IPS-NIHi11 (cell line): Measurements from ENCODE around the gene CLIC4.
"Not testable (repeated sequence)": the region's sequence is repeated elsewhere in the genome, so short reads cannot be mapped to it uniquely, and the experiment has no call there.

Source experiments
- DNase-seq: peaks from one replicate; pipeline ENCODE4 v3.0.0; 2012; ENCODE audit warnings: mixed read lengths, low spot score

Gene CLIC4

DNA sequence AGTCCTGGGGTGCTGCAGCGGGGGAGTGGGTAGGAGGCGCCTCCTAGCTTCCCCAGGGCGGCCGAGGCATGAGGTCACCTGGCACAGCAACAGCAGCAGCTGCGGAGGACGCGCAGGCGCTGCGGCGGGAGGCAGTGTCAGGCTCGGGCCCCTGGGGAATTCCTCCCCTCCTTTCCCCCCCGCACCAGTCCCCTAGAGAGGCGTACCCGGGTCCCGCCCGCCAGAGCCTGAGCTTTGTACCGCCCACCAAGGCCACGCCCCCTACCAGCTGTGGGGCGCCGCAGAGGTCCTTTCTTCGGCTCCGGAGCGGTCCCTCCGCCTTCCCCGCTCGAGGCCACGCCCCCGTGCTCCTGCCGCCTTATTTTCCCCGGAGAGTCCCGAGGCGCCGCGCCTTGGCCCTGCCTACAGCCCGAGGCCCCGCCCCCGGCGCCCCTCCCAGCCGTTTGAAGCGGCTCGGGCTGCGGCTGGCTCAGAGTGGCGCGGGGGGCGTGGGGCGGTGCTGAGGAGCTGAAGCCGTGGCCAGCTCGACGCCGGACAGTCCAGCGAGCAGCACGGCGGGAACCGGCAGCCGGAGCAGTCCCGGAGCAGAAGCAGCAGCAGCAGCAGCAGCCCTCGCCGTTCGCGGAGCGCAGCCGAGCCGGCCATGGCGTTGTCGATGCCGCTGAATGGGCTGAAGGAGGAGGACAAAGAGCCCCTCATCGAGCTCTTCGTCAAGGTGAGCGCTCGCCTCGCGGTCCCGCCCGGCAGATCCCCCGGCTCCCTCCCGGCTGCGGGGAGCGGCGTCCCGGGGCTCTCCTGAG lies at the start of gene CLIC4:
CLIC4 (plus strand) TSS at position 537 of the 800 bp plus-strand sequence; CDS start at position 644, 107 bp downstream.
- peak; percentile 94 for DNase-seq

GRCh38 chr1:24696041-24696755 lies 49.0 kb upstream of the CLIC4 start:
- DNase-seq: no peak

GRCh38 chr1:24696756-24697330 lies 48.4 kb upstream of the CLIC4 start:
- no peak for DNase-seq

DNA sequence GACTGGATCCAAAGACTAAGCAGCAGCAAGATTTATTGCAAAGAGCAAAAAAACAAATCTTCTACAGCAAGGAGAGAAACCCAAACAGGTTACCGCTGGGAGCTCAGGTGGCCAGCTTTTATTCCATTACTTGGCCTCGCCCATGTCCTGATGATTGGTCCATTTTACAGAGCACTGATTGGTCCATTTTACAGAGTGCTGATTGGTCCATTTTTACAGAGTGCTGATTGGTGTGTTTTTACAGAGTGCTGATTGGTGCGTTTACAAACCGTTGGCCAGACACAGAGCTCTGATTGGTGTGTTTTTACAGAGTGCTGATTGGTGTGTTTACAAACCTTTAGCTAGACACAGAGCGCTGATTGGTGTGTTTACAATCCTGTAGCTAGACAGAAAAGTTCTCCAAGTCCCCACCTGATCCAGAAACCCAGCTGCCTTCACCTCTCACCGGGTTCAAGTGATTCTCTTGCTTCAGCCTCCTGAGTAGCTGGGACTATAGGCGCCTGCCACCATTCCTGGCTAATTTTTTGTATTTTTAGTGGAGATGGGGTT lies 47.7 kb upstream of the CLIC4 start:
- not testable (repeated sequence) for DNase-seq

DNA sequence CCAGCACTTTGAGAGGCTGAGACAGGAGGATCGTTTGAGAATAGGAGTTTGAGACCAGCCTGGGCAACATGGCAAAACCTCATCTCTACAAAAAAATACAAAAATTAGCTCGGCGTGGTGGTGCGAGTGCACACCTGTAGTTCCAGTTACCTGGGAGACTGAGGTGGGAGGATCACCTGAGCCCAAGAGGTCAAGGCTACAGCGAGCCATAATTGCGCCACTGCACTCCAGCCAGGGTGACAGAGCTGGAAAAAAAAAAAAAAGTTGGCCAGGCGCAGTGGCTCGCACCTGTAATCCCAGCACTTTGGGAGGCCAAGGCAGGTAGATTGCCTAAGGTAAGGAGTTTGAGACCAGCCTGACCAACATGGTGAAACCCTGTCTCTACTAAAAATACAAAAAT lies 46.9 kb upstream of the CLIC4 start:
- DNase-seq: not testable (repeated sequence)

GRCh38 chr1:24699628-24700027 lies 45.6 kb upstream of the CLIC4 start:
- no peak for DNase-seq

GRCh38 chr1:24702511-24703293 lies 42.5 kb upstream of the CLIC4 start:
- no peak for DNase-seq

GRCh38 chr1:24704411-24705259 lies 40.6 kb upstream of the CLIC4 start:
- peak; percentile 64 for DNase-seq

DNA sequence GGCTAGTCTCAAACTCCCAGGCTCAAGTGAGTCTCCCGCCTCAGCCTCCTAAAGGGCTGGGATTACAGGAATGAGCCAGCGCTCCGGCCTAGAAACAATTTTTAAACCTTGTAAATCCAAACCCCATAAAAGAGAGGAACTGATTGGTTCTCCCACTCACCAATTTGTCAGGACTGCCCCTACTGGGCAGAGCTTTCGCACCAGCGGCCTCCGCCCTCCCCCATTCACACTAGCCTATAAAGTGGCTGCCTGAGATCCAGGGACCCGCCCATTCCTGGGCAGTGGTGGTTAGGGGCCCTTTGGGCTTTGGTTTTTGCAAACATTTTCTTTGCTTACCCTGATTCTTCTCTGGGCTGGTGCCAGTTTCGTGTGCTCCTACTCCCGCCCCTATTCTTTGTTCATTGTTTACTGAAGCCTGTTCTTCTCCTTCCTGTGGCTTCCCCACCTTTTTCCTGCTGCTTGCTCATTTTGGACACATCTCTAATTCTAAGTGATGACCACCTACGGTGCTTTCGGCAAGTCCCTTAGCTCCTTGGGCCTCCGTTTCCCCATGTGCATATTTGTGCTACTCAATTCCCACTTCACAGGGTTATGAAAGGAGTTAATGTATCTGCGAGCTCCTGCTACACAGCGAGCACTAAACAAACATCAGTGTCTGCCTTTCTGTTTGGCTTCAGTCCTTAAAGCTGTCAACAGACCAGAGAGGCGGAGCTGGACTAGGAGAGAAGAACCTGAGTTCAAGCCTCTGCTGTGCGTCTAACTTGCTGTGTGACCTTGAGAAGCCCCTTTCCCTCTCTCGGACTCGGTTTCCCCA lies 39.8 kb upstream of the CLIC4 start:
- DNase-seq: peak; percentile 96

DNA sequence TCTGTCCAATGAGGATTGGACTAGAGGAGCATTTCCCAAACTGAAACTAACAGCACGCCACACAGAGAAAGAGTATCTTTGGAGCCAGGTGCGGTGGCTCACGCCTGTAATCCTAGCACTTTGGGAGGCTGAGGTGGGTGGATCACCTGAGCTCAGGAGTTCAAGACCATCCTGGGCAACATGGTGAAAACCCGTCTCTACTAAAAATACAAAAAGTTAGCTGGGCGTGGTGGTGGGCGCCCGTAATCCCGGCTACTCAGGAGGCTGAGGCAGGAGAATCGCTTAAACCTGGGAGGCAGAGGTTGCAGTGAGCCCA lies 39.2 kb upstream of the CLIC4 start:
- DNase-seq: not testable (repeated sequence)

- no peak for DNase-seq
Measured at GRCh38 chr1:24707687-24708086, 37.6 kb upstream of the CLIC4 start.

DNA sequence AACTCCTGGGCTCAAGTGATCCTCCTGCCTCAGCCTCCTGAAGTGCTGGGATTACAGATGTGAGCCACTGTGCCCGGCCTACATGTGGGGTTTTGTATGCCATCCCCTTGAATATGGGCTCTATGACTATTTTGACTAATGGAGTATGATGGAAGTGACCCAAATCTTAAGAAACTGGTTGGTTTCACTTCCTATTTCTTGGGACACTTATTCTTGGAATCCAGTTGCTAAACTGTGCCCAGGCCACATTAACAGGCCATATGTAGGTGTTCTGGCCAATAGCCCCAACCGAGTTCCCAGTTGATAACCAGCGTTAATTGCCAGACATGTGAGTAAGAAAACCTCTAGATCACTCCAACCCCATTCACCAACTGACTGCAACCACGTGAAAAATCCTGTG lies 36.3 kb upstream of the CLIC4 start:
- DNase-seq: no peak

- no peak for DNase-seq
Measured at GRCh38 chr1:24709791-24710441, 35.3 kb upstream of the CLIC4 start.

DNA sequence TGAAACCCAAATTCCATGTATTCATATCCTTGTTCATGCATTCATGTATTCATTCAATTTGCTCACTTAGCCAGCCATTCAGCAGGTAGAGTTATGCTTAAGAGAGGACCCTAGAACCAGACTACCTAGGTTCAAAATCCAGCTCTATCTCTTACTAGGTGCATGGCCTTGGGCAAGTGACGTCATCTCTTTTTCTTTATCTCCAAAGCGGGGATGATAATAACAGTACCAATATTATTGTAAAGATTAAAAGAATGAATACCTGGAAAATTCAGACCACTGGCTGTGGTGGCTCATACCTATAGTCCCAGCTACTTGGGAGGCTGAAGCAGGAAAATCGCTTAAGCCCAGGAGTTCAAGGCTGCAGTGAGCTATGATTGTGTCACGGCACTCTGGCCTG lies 33.9 kb upstream of the CLIC4 start:
- DNase-seq: no peak

DNA sequence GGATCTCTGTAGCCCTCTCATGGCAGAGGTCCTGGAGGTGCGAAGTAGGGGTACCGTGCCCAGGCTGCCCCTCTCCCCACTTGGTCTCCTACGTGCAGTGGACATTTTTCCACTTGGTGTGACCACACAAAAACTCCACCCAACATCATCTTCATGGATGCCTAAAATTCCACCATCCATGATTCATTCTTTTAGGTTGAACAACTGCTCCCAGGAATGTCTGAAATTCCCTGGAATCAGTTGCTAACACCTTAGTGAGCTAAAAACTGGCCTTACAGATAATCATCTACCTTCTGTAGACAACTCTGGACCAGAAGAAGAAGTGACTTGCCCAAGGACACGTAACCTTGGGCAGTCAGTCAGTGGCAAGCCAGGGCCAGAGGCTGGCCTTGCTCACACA lies 32.1 kb upstream of the CLIC4 start:
- no peak for DNase-seq

GRCh38 chr1:24713736-24714135 lies 31.5 kb upstream of the CLIC4 start:
- no peak for DNase-seq

- DNase-seq: no peak
Measured at GRCh38 chr1:24714859-24715520, 30.3 kb upstream of the CLIC4 start.

DNA sequence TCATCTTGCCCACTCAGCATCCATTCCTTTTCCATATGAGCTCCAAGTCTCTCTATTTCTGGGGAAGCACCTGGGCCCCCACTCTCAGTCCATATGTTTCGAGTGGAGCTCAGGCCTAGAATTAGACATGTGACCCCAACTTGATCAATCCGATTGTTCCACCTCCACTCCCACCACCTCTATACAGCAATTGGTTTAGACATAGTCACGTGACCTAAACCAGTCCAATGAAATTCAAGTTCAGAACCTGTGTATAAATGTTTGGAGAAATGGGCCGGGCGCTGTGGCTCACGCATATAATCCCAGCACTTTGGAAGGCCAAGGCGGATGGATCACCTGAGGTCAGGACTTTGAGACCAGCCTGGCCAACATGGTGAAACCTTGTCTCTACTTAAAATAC lies 29.6 kb upstream of the CLIC4 start:
- no peak for DNase-seq
